ENCODE results near the gene YIPF7. TPM values are rescaled to one million over a fixed set of nuclear protein-coding genes. Genes with fewer than 3 reads are reported as not detected.

YIPF7 gene
- total RNA-seq, 1 experiment from 2014 or later = not detected

GRCh38 chr4:44578954-44579353 lies 72.5 kb downstream of the YIPF7 start:
- no peaks in the 10 kb centered on the region for H3K9me3 Mint-ChIP-seq
- H2BK120ac ChIP-seq (ENCODE audit: low read depth, low read length, poor library complexity, severe bottlenecking) = no peak overlapping the region

More at GRCh38 chr4:44578954-44579353, 72.5 kb downstream of the YIPF7 start:
- no CpG with 5 or more reads among the region's 1 CpG for WGBS (ENCODE audit: extremely low coverage, insufficient read length, low lambda C conversion rate)
- Histone ChIP-seq H3K9me3 (ENCODE audit: control insufficient read depth, low read depth, low read length) (no peaks in the 10 kb centered on the region), H3T11ph (ENCODE audit: low read length) (no peak overlapping the region), H3K18ac (ENCODE audit: insufficient read length, low read depth, low read length) (no peak overlapping the region), H3K23ac (ENCODE audit: insufficient read length, low read depth, low read length) (no peak overlapping the region), H2BK5ac (ENCODE audit: insufficient read length, low read length) (no peak overlapping the region), H3K56ac (ENCODE audit: insufficient read length, low read depth, low read length) (no peak overlapping the region), H2AFZ (ENCODE audit: low read length) (no peak overlapping the region), H2BK12ac (ENCODE audit: insufficient read length, low read depth, low read length) (no peak overlapping the region), H3K79me2 (ENCODE audit: insufficient read depth, low read length) (no peaks in the 10 kb centered on the region), H3K4ac (ENCODE audit: low read depth, low read length) (no peak overlapping the region), H3K14ac (ENCODE audit: insufficient read depth, low read length) (no peak overlapping the region), H3K23me2 (ENCODE audit: insufficient read length, low read depth, low read length, poor library complexity, severe bottlenecking) (no peaks in the 10 kb centered on the region), H3K27me3 (ENCODE audit: insufficient read depth, low read length) (no peaks in the 10 kb centered on the region), H4K91ac (ENCODE audit: insufficient read length, low read depth, low read length) (no peak overlapping the region), H3K9ac (ENCODE audit: extremely low read depth, insufficient read length, low read length) (no peak overlapping the region), H3K4me2 (ENCODE audit: insufficient read depth, insufficient read length, low read length) (no peak overlapping the region), H3K79me1 (ENCODE audit: insufficient read depth, low read depth, low read length, poor library complexity, severe bottlenecking) (no peaks in the 10 kb centered on the region), H3K27ac (ENCODE audit: insufficient read length, low read depth, low read length) (no peak overlapping the region), H2AK5ac (ENCODE audit: insufficient read length, low read length) (no peak overlapping the region), H3K4me1 (ENCODE audit: insufficient read depth, low read length) (peaks cover 3% of the 10 kb centered on the region; the same call in 1 of the 2 replicates), H4K8ac (replicated peaks; ENCODE audit: insufficient read length, low read depth, low read length) (no peak overlapping the region), H4K5ac (ENCODE audit: insufficient read length, low read depth, low read length) (no peak overlapping the region), H2BK15ac (ENCODE audit: low read depth, low read length) (no peak overlapping the region), H4K20me1 (ENCODE audit: control insufficient read depth, insufficient read depth, insufficient read length) (no peaks in the 10 kb centered on the region), H2BK20ac (ENCODE audit: low read depth, low read length, poor library complexity, severe bottlenecking) (no peak overlapping the region)
- no peaks in the 10 kb centered on the region for H3K36me3 Mint-ChIP-seq (ENCODE audit: insufficient read depth in 1 of 3, low read depth in 3 of 3)
- H3K4me1 Mint-ChIP-seq = peaks cover 4% of the 10 kb centered on the region in 2 experiments; a peak in 2 of 4 replicates
- DNase-seq = no peak
- no peak overlapping the region for H3K4me3 Mint-ChIP-seq
- no peak overlapping the region for H3K27ac Mint-ChIP-seq
- no peak for TF ChIP-seq CTCF (conservative IDR thresholded peaks at IDR 0.05)
- H3K27me3 Mint-ChIP-seq (ENCODE audit: low read depth) = no peaks in the 10 kb centered on the region

Other genes starting within 250 kb of the YIPF7 start
- gene KCTD8, start 202.8 kb downstream of the YIPF7 start, total RNA-seq (2021) = 0.94 and 1.1 TPM in 2 replicates
- gene GUF1, start 26.8 kb upstream of the YIPF7 start, total RNA-seq (2021) = 35.4 and 38.6 TPM in 2 replicates
- gene GNPDA2, start 74.9 kb upstream of the YIPF7 start, total RNA-seq (2021) = 4.8 and 5.4 TPM in 2 replicates

Measured in H9 (cell line).